CD1c-positive myeloid dendritic cell (primary cell): ENCODE measurements around the gene BEGAIN.
A peak's percentile ranks its signal among the peaks of the same experiment; 100 is the strongest.

Source experiments
- DNase-seq: peaks from one replicate; pipeline ENCODE4 v3.0.0-alpha.2; 2016; ENCODE audit errors: extremely low spot score

The BEGAIN gene

GRCh38 chr14:100536721-100537445, 50.3 kb downstream of the BEGAIN start:
- no peak for DNase-seq

GRCh38 chr14:100536121-100536510, 51.1 kb downstream of the BEGAIN start:
- no peak for DNase-seq

DNA sequence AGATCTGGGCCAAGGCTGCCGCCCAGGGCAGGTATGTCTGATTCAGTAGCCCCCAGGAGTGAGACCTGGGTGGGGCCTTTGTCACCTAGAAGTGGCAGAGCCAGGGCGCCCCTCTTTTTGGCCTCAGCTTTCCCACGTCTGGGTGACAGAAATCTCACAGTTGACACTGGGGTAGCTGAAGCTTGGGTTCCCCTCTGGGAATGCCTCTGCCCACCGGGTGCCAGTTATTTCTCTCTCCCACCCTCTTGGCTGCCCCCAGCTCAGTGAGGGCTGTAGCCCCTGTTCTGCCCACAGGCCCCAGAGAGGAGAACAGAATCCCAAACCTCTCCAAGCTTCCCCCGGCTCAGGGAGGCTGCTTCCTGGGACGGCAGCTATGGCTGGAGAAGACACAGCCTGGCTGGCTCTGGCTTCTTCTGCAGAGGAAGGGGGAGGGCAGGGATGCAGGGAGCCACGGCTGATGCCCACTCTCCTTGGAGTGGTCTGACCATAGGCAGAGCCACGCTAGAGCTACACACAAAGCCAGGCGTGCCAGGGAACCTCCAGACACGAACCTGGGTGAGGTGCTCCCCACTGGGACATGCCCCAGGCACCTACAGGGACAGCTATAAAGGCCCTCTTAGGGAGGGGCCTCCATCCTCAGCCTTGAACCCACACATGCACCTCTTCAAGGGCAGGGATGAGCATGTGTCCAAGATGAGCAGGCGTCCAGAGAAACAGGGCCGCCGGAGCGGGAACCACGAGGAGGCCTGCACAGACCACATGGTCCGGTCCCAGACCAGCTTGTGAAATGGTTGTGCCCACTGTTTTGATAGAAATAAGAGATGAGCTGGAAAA, 51.7 kb downstream of the BEGAIN start:
- DNase-seq = no peak

DNA sequence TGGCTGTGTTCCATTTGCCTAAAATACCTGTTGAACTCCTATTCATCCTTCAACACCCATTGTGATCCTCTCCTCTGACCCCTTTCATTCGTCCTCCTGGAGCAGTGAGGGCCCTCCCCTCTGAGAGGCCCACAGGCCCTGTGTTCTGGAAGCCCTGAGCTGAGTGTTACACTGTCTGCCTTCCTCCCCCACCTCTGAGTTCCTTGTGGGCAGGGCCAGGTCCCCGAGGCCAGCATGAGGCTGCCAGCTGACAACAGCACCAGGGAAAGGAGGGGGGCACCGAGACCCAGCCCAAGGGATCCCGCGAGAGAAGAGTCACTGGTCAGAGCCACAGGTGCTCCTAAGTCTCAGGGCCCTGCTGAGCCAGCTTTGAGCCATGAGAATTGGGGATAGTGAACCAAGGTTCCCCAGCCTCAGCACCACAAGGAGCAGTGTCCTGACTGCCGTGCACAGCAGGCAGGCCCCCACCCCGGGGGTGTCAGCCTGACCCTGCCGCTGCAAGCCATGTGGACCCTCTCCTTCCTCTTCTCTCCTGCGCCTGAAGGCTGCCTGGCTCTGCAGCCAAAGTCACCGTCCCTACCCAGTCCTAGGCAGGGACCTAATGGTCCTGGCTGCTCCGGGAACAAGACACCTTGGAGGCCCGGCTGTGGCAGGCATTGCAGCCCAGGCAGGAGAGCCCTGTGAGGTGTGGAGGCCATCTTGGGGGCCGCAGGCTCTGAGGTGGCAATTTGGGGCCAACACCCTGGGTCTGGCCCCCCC, 52.5 kb downstream of the BEGAIN start:
- no peak for DNase-seq

DNA sequence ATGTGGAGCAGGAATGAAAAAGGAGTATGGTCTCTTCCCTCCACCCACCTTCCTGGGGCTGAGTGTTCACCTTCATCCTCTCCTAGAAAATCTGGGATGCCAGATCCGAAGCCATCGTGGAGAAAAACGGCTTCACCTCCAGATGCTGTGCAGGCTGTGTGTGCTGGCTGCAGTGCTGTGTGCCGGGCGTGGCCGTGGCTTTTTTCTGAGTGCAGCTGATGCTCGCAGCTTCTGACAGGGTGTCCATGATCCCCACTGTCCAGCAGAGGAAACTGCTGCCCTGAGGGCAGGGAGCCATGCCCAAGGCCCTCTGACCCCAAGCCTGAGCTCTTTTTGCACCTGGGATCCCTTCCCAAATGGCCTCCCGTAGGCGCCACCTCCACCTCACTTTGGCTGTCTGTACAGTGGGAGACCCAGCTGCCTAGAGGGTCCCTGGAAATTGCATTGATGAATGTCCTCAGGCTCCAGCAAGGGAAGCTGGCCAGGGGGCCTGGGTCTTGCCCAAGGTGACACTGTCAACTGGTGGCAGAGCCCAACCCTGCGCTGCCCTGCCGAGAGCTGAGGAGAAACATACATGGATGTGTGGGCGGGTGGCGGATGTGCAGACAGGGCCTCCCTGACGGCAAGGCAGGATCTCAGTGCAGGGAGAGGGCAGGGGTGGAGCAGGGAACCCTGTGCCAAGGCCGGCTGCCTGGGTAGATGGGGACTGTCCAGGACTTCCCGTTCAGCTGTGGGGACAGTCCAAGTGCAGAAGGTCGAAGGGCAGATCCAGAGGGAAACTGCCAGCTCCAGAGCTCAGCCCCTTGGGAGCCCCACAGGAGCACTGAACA, 53.3 kb downstream of the BEGAIN start:
- DNase-seq = peak; percentile 55

DNA sequence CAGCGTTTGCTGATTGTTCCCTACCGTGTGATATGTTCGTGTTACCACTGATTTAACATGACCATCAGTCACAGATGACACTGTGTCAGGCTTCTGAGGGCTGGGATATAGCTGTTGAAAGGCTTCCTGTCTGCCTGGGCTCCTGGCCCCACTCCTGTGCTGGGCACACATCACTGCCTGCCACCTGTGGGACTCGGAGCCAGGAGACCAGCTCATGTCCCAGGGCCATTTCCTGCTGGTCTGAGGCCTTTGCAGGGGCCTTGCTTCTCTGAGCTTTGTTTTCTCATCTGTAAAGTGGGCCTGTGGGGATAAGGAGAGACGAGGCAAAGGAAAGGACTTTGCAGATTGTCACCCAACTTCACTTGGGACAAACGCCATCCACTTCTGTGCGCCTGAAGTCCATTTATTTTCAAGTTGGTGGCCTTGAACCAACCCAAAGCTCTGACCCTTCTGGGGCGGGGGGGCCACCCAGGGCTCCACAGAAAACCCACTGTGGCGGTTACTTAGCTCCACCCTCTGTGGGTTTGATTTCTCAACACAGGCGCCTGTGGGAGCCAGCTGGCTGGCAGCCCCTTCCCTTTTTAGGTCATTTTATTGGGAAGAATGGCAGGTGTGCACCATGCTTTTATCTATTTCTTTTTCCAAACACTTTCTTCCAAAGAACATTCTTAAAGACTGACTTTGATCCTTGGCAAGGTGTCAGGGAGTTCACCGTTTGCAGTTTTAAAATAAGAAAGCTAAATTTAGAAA, 54.1 kb downstream of the BEGAIN start:
- peak; percentile 23 for DNase-seq

GRCh38 chr14:100532154-100532861, 54.9 kb downstream of the BEGAIN start:
- no peak for DNase-seq

- no peak for DNase-seq
Observed at GRCh38 chr14:100531152-100532121, 55.8 kb downstream of the BEGAIN start.

- DNase-seq = no peak
Observed at GRCh38 chr14:100530270-100531072, 56.7 kb downstream of the BEGAIN start.

- DNase-seq = no peak
Observed at GRCh38 chr14:100529561-100530031, 57.6 kb downstream of the BEGAIN start.

GRCh38 chr14:100528962-100529560, 58.2 kb downstream of the BEGAIN start:
- no peak for DNase-seq

GRCh38 chr14:100526632-100527031, 60.6 kb downstream of the BEGAIN start:
- no peak for DNase-seq

GRCh38 chr14:100526057-100526456, 61.2 kb downstream of the BEGAIN start:
- DNase-seq = no peak

GRCh38 chr14:100525615-100526014, 61.6 kb downstream of the BEGAIN start:
- no peak for DNase-seq

DNA sequence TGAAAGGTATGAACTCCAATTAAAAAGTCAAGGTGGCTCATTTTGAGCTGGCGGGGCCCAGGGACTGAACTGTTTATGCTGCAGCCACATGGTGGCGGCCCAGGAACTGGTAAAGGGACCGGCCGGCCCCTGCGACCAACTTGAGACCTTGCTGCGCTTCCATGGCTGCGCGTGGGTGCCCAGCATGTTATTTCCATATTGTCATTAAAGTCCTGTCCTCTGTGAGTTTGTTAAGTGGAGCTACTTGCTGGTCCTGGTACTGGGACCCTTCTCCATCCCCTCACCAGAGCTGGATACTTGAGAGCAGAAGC, 62.3 kb downstream of the BEGAIN start:
- DNase-seq = peak; percentile 38

GRCh38 chr14:100524233-100524932, 62.8 kb downstream of the BEGAIN start:
- no peak for DNase-seq

DNA sequence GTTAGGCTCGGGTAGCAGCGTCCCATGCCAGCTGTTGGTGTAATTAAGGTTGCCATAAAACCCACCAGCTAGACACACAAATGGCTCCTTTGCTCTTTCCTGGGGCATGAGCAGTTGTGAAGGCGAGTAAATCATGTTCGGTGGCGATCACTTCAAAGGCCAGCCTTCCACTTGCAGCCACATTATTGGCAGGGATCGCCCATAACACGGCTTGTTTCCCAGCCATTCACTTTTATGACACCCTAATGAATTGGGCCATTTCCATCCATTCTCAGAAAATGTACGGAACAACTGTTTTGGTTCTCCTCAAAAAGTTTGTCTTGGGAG, 63.4 kb downstream of the BEGAIN start:
- no peak for DNase-seq
